GM10266 (cell line): ENCODE results near the gene EIF1AX.

Experiments used
- DNase-seq: peaks from one replicate; pipeline ENCODE4 v3.0.0; 2012; ENCODE audit errors: extremely low spot score
- TF ChIP-seq, protein P1 (sequence below): IDR thresholded peaks from 2 replicates; pipeline ENCODE4 v1.5.1; 2012; ENCODE audit warnings: mild to moderate bottlenecking, low read depth; ENCODE audit not compliant: control insufficient read depth, insufficient read depth; ENCODE audit errors: missing control alignments

EIF1AX gene

DNA sequence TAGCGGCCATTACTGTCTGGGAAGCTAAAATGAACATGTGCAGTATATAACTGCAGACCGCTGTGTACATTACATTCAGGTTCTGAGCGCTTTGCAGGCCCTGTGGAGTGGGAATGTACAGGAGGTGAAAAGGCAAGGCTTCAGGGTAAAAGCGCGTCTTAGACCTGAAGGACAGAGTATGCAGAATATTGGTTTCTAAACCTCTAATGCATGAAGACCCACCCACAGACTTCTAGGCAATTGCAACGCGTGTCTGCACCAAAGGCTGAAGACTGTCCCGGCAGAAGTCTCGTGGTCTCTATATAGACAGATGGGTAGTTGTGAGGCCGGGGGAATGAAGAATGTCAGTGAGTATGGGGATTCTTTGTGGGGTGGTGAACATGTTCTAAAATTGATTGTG lies 30.4 kb downstream of the EIF1AX start:
- no peak for DNase-seq
- TF ChIP-seq, protein P1, sequence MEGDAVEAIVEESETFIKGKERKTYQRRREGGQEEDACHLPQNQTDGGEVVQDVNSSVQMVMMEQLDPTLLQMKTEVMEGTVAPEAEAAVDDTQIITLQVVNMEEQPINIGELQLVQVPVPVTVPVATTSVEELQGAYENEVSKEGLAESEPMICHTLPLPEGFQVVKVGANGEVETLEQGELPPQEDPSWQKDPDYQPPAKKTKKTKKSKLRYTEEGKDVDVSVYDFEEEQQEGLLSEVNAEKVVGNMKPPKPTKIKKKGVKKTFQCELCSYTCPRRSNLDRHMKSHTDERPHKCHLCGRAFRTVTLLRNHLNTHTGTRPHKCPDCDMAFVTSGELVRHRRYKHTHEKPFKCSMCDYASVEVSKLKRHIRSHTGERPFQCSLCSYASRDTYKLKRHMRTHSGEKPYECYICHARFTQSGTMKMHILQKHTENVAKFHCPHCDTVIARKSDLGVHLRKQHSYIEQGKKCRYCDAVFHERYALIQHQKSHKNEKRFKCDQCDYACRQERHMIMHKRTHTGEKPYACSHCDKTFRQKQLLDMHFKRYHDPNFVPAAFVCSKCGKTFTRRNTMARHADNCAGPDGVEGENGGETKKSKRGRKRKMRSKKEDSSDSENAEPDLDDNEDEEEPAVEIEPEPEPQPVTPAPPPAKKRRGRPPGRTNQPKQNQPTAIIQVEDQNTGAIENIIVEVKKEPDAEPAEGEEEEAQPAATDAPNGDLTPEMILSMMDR = no peak

DNA sequence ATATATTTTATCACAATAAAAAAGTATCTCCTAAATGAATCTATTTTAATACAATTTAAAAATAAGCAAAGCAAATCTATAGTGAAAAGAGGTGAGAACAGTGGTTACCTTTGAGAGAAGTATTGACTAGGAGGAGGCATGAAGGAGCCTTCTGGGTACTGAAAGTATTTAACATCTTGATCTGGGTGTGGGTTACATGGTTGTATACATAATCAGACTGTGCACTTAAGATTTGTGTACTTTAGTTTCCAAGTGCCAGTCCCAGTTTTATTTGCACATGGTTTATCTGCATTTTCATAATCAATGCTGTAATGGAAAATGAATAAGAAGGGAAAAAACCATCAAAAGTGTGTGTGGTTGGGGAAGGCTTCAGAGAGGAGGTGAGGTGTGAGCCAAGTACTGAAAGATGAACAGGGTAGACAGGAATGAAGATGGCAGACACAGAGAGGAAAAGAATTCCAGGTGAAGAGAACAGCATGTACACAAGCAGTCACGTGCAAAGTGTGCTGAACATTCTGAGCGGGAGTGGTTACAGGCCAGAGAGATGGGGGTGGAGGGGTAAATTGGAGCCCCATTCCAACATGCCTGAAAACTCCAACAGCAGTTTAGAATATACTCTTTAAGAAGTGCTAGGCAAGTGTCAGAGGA lies 39.6 kb downstream of the EIF1AX start:
- TF ChIP-seq, protein P1 = no peak
- DNase-seq = no peak

DNA sequence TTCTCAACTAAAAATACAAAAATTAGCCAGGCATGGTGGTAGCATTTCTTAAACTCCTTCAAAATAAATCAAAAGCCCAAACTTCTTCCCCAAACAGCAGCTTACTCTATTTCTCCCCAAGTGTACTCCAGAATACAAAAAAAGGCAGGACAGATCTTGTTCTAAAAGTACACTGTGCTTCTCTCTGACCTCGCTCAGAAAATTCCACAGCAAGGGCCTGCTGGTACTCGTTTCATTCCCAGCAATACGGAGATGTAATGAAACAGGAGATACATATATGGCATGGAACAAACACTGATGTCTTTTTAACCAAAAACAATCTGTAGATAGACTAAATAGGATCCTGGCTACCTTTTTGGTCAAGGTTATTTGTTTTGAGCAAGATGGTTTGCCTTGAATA lies 50.1 kb downstream of the EIF1AX start:
- no peak for DNase-seq
- TF ChIP-seq, protein P1 = no peak

DNA sequence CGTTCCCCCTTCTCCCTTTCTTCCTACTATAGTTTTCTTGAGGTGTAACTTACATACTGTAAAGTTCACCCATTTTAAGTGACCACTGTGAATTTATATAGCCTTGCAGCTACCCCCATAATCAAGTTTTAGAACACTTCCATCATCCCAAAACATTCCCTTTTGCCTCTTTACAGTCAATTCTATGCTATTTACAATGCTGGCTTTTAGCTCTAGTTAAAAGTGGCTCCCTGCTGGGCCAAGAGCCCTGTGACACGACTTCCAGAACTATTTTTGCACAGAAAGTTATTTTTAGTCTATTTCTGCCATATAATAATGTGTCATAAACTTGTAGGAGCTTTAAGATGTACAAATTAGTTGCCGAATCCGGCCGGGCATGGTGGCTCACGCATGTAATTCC lies 51.8 kb downstream of the EIF1AX start:
- TF ChIP-seq, protein P1 = no peak

DNA sequence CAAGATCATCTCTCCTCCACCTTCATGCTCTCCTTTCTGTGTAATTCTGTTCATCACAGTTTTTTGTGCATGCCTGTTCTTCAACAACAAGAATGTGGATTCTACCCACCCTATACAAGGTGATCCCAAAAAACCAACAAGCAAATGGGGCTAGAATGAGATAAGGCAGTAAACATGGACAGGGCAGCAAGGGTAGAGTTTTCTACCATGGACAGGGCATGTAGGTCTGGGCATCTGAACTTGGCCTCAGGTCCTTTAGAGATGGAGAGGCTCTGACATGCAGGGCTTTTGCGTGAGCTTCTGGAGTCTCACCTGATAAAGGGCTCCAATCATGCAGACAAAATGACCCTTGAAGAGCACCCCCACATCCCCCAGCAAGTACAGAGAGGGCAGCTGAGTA lies 61.4 kb downstream of the EIF1AX start:
- TF ChIP-seq, protein P1 = no peak
- DNase-seq = no peak

More for the DNA sequence above, 51.8 kb downstream of the EIF1AX start:
- DNase-seq = no peak
